Measurements from ENCODE around the gene TWF1. TPM values are rescaled to one million over a fixed set of nuclear protein-coding genes. Genes with fewer than 3 reads are reported as not detected.
"Not testable (repeated sequence)": the region's sequence is repeated elsewhere in the genome, so short reads cannot be mapped to it uniquely, and the experiment has no call there.

TWF1 gene
- 100 to 1,000 TPM; 110 to 131 TPM for total RNA-seq
- long read RNA-seq, transcript TWF1-201 (9 exons, 3,045 nt), result major isoform, 259 of 312 reads
- long read RNA-seq, partial matches to known transcripts, result 23 of 312 reads
- long read RNA-seq, other reads (novel, unspliced or antisense), result 22 of 312 reads

DNA sequence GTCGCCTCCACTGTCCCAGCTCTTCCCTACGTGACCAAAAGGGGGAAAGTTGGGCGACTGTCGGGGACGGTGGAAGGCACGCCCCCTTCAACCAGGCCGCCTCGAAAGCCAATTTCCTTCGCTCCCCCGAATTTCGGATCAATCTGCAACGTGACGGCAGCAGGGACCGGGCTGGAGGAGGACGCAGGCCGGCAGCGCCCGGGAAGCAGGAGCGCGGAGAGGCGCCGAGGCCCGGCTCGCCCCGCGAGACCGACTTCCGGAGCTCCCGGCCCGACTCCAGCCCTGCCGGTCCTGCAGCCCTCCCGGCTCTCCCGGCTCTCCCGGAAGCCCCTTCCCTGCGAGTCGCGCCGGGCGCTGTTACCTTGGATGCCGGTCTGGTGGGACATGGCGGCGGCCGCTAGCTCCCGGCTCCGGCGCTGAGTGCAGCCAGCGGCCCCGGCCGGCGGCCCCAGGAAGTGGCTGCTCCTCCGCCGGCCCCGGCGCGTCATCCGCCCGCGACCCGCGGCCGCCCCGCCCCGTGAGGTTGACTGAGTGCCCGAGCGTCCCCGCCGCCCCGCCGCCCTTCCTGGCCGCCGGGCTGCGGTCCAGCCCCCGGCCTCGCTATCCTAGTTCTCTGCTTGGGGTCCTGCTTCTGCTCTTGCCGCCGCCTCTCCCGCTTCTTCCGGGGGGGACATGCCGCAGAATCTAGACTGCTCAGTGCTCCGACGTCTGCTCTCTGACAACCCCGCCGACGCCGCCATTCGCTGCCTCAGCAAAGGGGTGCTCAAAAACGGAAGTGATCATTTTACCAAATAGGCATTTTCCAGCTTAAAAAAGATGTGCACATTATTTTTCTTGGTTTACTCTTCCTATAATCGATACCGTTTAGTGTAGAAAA lies at the start of gene TWF1:
TSS of gene TWF1 (minus strand) at position 458 of the 877 bp plus-strand sequence. CDS start at position 386, 72 bp downstream.
- intact Hi-C loops (cut with DNase I, micrococcal nuclease), result loop anchor here in 1 of 2 donors (10.0 kb wide), 1 partner anchor 51 kb away; the partner anchor contains the start of genes IRAK4 and PUS7L
- peak; percentile 99 for ATAC-seq
- DNase-seq, result peak; percentile 79 to 90

- intact Hi-C loops (cut with DNase I, micrococcal nuclease), result no loop called here
- no peak for ATAC-seq
- no peak for DNase-seq
Observed at GRCh38 chr12:43852744-43853143, 46.6 kb upstream of the TWF1 start.

DNA sequence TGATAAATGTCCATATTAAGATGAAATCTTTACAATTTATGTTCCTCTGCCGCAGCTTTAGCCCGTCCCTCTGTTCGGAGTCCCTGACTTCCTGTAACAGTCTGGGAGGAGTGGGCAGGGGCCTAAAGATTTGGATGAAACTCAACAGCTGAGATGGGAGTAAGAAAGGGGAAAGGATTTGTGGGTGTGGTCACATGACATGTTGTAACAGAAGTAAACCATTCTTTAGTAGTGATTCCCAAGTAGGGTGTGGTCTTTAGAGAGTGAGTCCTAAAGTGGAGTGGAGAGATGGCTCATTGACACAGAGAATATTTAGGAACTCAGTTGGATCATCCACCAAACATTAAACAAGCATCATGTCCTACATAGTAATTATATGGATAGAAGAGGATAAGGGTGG lies 42.7 kb upstream of the TWF1 start:
- intact Hi-C loops (cut with DNase I, micrococcal nuclease), result no loop called here
- no peak for ATAC-seq

DNA sequence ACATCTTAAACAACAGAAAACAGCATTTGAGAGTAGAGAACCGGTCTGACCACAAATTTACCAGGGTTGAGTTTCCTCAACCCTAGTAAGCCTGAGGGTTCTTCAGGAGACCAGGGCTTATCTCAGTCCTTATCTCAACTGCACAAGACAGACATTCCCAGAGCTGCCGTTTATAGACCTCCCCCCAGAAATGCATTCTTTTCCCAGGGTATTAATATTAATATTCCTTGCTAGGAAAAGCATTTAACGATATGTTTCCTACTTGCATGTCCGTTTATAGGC lies 42.0 kb upstream of the TWF1 start:
- intact Hi-C loops (cut with DNase I, micrococcal nuclease), result no loop called here
- no peak for ATAC-seq
- no peak for DNase-seq

More for the DNA sequence above, 42.7 kb upstream of the TWF1 start:
- DNase-seq, result no peak

GRCh38 chr12:43847425-43848225 lies 41.5 kb upstream of the TWF1 start:
- DNase-seq; intact Hi-C loops (cut with DNase I, micrococcal nuclease): not testable (repeated sequence)
- ATAC-seq, result peak; percentile 82

- intact Hi-C loops (cut with DNase I, micrococcal nuclease), result no loop called here
- ATAC-seq, result no peak
- DNase-seq, result no peak
Observed at GRCh38 chr12:43842259-43842658, 36.1 kb upstream of the TWF1 start.

DNA sequence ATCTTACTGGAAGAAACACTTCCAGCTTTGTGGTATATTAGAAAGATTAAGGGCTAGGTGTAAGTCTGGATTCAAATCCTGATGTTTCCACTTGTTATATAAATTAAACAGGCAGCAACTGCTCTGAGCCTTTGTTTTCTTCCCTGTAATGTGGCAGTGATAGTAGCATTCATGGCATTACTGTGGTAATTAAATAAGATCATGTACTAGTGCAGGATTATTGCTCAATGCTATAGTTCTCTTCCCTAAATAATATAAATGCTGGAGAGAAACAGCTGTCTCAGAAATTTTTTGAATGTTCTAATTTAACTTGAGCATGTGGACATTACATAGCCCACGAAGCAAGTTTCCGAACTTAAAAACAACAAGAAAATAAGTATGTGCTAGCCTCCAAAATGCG lies 35.1 kb upstream of the TWF1 start:
- ATAC-seq, result no peak
- no peak for DNase-seq
- intact Hi-C loops (cut with DNase I, micrococcal nuclease), result no loop called here

DNA sequence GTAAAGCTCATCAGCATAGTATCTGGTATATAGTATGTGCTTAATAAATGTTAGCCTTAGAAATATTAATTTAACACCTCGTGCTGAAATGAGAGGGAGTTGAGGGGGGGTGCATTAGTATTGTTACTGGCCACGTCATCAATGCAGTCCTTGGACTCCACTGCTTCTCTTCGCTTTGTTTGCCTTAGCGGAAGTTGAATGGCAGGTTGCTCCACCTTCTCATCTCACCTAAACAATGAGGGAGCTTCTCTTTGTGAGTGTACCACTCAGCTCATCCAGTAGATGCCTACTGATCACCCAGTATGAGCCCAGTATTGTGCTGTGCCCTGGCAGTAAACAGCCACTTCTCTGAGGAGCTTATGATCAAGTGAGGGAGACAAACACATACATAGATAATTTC lies 34.2 kb upstream of the TWF1 start:
- ATAC-seq, result no peak
- intact Hi-C loops (cut with DNase I, micrococcal nuclease), result no loop called here
- DNase-seq, result no peak

GRCh38 chr12:43836475-43836989 lies 30.4 kb upstream of the TWF1 start:
- DNase-seq, result peak; percentile 12 to 29
- intact Hi-C loops (cut with DNase I, micrococcal nuclease), result no loop called here
- ATAC-seq, result peak; percentile 68

DNA sequence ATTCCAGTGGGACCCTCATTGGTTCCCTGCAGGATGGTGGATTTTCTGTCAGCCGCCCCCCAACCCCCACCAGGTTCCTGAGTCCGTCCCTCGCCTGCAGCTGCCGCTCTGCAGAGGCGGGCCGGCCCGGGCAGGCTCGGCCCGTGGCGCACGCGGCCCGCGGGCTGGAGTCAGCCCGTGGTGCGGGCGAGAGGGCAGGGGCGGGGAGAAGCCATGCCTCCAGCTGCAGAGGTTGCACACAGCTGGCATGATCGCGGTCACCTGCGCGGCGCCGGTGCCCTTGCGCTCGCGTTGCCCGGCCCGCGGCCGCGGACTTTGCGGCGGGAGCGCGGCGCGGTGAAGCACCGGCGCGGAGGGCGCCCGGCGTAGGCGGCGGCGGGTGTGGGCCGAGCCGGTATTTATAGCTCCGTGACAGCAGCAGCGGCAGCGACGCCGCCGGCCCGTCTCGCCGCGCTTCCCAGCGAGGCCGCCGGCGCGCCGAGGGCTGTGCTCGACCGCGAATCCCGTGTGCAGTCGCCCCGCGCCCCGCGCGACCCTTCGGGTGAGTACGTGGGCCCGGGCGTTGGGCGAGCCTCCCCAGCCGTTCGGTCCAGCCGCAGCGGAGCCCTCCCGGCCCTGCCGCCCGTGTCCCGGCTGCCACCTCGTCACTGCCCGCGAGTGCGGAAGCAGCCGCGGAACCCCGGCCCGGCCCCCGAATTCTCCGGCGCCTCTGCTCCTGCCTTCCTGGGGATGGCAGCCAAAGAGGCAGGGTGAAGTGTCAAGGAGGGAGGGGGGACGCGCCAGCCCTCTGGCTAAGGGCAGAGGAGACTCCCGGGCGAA lies 29.7 kb upstream of the TWF1 start, which contains the start of gene TMEM117:
TSS of gene TMEM117 (plus strand) at position 426 of the 819 bp plus-strand sequence.
- ATAC-seq, result peak; percentile 88
- intact Hi-C loops (cut with DNase I, micrococcal nuclease), result no loop called here

DNA sequence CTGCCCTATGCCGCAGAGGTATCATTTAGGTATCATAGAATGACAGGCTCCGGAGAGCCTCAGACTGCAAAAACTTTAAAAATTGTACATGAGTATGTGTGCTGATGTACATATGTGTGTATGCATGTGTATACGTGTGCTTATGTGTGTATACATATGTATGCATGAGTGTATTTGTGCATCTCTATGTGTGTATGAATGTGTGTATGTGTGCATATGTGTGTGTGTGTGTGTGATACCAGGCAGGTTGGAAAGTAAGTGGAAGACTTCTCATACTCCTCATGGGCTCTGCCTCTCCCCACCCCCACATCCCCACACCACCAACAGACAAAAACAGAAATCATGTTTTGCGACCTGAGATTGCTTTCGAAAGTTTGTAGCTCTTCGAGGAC lies 29.1 kb upstream of the TWF1 start:
- peak; percentile 4 for ATAC-seq
- DNase-seq, result no peak
- intact Hi-C loops (cut with DNase I, micrococcal nuclease), result no loop called here

More for the DNA sequence above, 29.7 kb upstream of the TWF1 start, which contains the start of gene TMEM117:
- DNase-seq, result peak; percentile 53 to 80

GRCh38 chr12:43832463-43833168 lies 26.5 kb upstream of the TWF1 start:
- ATAC-seq, result no peak
- intact Hi-C loops (cut with DNase I, micrococcal nuclease), result no loop called here
- no peak for DNase-seq

GRCh38 chr12:43827093-43827492 lies 21.0 kb upstream of the TWF1 start:
- ATAC-seq, result no peak
- intact Hi-C loops (cut with DNase I, micrococcal nuclease), result no loop called here
- DNase-seq, result no peak

GRCh38 chr12:43826681-43827080 lies 20.6 kb upstream of the TWF1 start:
- no peak for ATAC-seq

DNA sequence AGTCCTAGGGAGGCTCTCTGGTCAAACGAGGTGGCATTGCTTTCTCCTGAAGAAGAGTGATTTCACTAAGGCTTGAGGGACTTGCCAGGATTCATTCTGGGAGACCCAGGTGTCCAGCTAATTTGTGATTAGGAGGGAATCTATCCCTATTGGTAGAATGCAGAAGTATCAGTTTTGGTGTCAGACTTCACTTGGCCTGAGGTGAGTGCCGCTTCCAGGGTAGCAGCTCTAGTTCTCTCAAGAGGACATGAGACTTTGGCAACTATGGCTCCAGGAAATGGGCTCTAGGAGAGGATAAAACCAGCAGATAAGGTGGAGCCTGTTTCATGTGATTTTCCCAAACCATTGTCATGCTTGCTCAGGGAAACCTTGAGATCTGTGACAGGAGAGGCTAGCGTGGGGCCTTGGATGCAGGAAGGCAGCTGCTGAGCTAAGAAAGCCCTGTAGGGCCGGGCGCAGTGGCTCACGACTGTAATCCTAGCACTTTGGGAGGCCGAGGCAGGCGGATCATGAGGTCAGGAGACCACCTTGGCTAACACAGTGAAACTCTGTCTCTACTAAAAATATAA lies 18.2 kb upstream of the TWF1 start:
- no peak for DNase-seq
- intact Hi-C loops (cut with DNase I, micrococcal nuclease), result no loop called here
- no peak for ATAC-seq

More at GRCh38 chr12:43826681-43827080, 20.6 kb upstream of the TWF1 start:
- intact Hi-C loops (cut with DNase I, micrococcal nuclease), result no loop called here
- DNase-seq, result no peak

DNA sequence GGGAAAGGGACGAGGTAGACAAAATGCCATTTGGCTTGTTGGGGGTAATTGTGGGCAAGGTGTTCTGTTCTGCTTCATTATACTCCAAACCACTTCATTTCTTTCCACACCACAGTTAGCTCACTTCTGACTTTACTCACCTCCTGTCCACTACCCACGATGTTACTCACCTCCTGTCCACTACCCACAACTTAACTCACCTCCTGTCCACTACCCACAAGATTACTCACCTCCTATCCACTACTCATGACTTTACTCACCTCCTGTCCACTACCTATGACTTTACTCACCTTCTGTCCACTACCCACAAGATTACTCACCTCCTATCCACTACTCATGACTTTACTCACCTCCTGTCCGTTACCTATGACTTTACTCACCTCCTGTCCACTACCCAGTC lies 10.1 kb upstream of the TWF1 start:
- no peak for DNase-seq
- ATAC-seq, result no peak
- intact Hi-C loops (cut with DNase I, micrococcal nuclease), result no loop called here

DNA sequence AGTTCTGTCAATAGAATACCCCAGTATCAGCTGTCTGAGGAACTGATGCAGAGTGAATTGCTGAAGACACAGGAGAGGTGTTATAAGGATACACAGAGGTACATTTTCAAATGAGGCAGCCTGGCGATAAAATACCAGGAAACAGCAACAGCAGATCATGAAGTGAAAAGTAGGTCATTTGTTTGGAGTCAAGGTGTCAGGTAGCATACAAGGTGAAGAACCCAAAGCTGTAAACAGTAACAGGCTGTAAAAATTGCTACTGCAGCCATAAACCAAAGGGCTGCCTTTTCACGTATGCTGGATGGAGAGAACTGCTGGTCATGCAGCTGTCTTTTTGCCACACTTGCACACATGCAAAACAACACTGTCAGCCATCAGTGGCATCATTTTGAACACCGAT lies 9.3 kb upstream of the TWF1 start:
- ATAC-seq, result peak; percentile 99
- intact Hi-C loops (cut with DNase I, micrococcal nuclease), result no loop called here
- DNase-seq, result peak in 1 of 2 donors; percentile 6

GRCh38 chr12:43812926-43813325 lies 6.8 kb upstream of the TWF1 start:
- ATAC-seq (no peak), DNase-seq (no peak)
- intact Hi-C loops (cut with DNase I, micrococcal nuclease), result no loop called here
